Kidney tubule cell (primary cell): ENCODE results near the gene SCNN1B.
"Not testable (repeated sequence)": the region's sequence is repeated elsewhere in the genome, so short reads cannot be mapped to it uniquely, and the experiment has no call there.

ENCODE experiments used
- DNase-seq: peaks from one replicate; pipeline ENCODE4 v3.0.0-alpha.2; 2018; ENCODE audit warnings: low spot score

Gene SCNN1B

DNA sequence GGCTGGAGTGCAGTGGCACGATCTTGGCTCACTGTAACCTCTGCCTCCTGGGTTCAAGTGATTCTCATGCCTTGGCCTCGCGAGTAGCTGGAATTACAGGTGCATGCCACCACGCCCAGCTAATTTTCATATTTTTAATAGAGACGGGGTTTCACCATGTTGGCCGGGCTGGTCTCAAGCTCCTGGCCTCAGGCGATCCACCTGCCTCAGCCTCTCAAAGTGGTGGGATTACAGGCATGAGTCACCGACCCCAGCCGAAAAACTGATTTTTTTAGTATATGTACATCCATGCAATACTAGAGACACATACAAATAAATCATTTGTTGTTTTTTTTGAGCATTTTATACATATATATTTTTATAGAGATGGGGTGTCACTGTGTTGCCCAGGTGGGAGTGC lies 79.6 kb downstream of the SCNN1B start:
- not testable (repeated sequence) for DNase-seq

DNA sequence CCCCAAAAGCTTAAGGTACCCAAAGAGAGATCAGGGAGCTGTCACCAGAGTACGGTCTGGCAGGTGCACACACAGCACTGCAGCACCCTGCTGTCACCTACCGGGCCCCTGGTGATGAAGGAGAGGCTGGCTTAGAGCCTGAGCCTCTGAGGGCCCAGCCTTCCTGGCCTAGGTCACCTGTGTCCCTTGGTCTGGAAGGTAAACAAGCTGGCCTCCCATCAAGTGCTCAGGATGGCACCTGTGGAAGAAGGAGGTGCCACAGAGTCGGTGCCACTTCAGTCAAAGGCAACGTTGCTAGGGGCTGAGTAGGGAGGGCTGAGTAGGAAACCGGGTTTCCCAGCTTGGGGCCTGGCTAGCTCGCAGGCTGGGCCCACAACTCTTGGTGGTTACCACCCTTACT lies 80.2 kb downstream of the SCNN1B start:
- no peak for DNase-seq

DNA sequence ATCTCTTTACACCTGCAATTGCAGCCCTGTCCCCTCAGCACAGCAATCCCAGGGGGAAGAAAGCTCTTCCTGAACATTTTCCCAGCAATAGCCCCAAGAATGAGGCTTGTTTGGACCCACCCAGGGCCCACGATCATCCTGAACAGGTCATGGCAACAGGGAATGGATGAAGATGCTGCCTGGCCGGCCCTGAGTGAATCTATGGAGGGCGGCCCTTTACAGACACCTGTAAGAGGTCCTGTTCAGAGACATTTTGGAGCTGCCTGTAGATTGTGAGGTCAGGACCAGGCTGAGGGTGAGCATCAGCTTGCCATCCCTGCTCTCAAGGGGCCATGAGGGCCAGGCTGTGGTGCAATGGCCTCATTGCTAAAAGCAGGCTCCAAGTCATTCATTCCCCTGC lies 81.8 kb downstream of the SCNN1B start:
- DNase-seq: no peak

DNA sequence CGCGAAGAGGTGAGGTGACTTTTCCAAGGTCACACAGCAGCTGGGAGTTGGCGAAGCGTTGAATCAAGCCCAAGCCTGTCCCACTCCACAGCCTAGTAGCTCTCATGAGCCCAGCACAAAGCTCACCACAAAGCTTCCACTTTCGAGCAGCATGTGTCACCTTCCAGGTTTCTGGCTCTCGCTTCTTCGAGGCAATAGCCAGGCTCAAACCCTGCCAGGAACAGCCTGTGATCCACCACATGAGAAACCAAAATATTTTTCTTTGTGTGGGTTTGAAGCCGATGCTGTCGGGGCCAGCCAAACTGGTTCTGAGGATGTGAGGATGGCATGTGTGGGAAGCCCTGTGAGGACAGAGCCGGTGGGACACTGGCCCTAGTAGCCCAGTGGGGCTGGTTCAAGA lies 82.8 kb downstream of the SCNN1B start:
- no peak for DNase-seq

DNA sequence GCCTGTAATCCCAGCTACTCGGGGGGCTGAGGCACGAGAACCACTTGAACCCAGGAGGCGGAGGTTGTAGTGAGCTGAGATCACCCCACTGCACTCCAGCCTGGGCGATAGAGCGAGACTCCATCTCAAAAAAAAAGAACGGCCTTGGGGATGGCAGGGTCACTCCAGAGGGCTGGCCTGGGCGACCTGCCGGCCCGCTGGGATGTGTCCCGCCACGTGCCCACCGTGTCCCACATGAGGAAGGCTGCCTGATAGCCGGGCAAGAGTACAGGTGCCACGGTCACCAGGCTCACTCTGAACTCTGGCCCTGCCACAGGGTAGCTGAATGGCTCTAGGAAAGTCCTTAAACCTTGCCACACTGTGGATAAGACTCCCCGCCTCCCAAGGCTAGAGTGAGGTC lies 83.3 kb downstream of the SCNN1B start:
- no peak for DNase-seq

DNA sequence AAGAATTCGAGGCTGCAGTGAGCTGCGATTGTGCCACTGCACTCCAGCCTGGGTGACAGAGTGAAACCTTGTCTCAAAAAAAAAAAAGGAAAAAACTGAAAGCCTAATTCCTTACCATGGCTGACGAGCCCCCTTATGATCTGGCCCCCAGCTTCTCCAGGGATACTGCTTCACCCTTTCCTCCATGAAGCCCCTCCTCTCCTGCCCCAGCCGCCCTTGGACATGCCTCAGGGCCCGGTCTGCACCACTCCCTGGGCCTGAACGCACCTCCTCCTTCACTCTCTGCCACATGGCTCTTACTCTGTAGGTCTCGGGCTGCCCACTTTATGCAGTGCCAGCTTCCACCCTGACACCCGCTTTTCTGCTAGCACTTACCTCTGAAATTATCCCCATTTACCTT lies 85.6 kb downstream of the SCNN1B start:
- no peak for DNase-seq

DNA sequence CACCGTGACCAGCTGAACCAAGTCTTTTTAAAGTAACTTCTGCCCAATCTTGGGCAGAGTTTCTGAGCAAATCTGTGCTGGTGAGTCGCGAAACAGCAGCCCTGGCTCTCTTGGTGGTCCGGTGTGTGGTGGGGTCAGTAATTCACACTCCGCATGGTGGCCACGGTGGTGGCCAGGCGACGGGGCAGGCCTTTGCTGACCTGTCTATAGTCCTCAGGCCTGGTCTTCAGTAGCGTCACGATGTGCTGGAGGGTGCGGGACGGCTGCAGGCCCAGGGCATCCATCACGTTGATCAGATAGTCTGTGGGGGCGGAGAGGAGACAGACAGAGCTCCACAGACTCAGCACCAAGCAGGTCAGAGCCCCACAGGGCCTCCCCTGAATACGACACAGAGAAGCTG lies 86.7 kb downstream of the SCNN1B start:
- DNase-seq: no peak

DNA sequence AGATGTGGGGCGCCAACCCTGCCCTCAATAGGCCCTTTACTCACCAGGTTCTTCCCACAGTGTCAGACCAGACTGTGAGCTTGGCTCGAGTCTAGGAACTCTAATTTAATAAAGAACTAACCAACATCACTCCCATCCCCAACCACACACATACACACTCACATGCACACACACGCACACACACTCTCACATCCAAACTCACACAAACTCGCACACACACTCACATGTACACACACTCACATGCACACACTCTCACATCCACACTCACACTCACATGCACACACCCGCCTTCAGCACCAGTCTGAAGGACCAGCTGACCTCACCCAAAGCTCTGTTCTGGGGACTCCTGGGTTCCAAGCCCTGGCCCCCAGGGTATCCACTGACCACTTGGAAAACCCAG lies 87.1 kb downstream of the SCNN1B start:
- no peak for DNase-seq

DNA sequence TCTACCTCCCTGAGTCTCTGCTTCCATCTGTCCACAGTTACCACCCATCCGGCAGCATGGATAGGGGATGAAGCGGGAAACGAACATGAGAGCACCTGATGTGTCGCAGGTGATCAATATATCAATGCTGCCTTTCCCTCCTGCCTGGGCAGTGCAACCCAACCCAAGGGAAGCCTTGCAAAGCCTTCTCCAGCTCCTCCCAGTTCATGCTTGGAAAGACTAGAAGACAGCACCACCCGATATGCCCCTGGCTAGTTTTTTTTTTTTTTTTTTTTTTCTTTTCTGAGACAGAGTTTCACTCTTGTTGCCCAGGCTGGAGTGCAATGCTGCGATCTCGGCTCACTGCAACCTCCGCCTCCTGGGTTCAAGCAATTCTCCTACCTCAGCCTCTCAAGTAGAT lies 87.8 kb downstream of the SCNN1B start:
- DNase-seq: not testable (repeated sequence)

DNA sequence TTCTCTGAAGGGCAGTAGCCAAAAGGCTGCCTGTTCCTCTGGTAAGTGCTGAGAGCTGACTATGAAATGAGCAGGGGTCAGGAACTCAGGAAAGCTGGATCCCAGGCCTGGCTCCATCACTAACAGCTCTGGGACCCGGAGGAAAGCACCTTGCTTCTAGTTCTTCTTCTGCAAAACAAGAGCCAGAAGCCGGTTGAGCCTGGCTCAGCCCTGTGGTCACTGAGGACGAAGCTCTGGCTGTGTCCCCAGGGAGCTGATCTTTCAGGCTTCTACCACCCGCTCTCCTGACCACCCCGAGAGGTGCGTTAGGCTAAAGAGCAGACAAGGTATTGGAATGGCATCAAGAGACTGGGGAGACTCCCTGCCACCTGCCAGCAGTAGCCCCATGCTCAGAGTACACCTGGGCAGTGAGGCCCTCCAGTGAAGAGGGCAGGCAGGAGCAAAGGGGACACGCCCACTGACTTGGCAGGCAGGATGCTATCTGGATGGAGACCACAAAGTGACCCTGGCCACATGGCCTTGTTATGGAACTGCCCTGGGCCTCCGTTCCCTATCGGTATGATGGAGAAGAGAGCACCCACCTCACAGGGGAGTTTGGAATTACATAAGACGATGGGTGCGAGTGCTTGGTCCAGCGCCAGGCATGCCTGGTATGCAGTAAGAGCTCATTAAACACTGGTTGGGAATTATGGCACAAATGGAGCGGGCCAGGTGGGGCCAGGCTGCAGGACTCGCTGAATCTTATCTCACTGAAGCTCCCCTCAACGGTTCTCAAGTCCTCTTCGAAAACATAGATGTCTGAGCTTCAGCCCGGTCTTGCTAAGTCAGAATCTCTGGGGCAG lies 89.5 kb downstream of the SCNN1B start:
- DNase-seq: no peak

DNA sequence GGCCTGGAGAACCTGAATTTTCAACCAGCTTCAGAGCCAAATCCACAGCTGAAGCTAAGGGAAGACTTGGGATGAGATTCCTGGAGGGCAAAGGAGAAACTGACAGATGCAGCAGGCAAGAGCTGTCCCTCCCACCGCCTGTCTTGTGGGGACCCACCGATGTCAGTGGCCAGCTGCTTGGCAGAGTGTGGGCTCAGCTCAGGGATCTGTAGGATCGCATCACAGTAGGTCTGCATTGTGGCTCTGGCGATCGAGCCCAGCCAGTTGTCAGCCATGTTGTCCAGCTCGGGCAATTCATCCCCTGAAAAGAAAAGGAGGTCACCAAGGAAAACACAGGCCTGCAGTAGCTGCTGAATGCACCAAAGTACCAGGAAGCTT lies 90.1 kb downstream of the SCNN1B start:
- no peak for DNase-seq

DNA sequence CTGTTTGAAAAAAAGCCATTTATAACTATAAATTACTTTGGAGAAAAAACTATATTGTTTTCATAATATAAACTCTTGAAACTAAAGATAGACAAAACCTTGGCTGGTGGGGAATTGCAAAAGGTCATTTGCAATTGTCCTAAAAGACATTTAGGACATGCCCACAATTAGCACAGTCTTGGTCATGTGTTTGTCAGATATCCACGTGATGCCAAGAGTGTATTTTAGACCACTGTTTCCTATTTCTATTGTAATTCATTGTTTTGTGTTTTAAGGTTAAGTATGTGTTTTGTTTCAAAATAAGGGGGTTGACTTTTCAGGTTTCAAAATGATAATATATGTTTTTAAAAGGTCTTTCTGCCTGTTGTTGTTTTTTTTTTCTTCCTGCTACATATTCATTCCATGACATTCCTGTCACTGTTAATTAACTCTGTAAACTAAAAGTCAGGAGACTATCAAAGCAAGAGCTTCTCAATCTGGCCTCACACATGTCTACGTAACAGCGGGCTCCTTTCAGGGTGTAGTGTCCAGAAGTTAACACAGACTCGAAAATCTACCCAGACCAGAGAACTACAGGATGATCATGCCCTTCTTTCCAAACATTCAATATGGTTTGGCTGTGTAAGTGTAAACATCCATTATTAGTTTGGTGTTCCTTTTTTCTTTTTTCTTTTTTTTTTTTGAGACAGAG lies 92.2 kb downstream of the SCNN1B start:
- no peak for DNase-seq

DNA sequence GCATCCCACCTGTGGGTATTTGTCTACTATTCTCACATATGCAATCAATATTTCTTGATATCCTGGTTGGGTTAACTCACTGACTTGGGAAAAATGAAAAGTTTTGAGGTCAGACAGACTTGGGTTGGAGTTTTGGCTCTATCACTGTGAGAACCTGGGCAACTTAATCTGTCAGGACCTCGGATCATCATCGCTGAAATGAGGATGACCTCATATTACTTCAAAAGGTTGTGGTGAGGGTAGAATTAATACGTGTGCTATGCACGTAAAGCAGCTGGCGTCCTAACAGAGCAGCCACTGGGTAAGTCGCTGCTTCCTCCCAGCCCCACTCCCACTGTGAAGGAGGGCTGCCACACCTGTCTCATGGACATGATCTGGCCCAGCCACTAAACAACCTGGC lies 93.6 kb downstream of the SCNN1B start:
- DNase-seq: no peak

DNA sequence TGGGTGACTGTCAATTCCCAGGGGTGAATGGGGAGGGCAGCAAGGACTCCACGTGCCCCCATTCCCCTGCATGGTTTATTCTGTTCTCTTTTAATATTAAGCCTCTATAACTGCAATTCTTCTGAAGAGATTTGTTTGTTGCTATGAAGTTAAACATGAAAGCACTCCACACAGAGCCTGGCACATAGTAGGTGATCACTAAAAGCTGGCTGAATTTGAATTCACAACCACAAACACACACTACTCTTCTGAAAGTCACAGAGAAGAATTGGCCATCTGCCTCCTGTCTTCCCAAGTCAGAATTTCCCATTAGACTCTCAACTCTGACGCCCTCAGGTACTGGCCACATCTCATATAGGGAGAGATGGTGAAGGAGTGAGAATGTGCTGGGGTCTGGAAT lies 95.4 kb downstream of the SCNN1B start:
- DNase-seq: no peak

DNA sequence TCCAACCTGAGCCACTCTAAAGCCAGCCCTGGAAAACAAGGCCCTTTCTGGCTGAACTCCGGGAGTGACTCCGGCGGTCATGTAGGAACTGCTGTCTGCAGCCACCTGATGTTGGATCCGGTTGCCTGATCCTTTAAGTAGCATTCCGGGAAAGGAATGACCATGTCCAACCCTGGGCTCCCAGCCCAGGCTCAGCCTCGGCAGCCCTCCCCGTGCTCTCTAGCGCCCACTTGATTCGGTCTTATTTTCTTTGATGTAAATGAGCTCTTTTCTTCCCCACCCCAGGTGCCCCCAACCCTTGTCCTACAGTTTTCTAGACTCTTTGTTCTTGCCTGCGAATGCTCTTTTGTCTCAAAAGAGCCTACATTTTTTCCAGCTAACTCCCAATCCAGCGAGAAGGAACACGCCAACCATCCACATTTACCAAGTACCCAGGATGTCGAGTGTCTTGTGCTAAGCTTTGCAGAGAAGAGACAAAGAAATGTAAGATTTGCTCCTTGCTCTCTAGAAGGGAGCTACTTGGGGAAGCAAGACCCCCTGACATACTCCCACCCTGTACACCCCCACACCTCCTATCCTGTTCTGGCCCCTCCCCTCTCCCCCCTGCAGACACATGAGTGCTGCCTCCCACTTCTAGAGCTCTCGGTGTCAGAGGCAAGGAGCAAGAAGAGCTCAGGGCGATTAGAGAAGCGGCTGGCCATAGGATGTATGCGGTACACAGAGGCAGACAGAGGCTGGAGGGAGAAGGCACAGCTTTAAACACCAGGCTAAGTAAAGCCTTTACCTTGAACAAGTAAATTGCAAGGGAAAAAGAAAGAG lies 97.1 kb downstream of the SCNN1B start:
- no peak for DNase-seq

DNA sequence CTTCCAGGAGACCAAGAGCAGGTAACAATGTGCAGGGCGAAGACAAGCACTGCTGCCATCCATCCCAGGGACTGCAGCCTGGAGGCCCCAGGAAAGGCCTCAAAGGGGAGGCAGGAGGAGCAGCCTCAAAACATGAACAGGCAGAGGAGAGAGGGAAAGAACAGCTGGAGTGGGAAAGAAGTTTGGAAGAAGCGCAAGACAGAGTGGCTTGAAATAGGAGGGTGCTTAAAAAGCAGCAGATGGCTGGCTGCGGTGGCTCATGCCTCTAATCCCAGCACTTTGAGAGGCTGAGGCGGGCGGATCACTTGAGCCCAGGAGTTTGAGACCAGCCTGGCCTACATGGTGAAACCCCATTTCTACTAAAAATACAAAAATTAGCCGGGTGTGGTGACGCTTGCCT lies 98.3 kb downstream of the SCNN1B start:
- DNase-seq: not testable (repeated sequence)

DNA sequence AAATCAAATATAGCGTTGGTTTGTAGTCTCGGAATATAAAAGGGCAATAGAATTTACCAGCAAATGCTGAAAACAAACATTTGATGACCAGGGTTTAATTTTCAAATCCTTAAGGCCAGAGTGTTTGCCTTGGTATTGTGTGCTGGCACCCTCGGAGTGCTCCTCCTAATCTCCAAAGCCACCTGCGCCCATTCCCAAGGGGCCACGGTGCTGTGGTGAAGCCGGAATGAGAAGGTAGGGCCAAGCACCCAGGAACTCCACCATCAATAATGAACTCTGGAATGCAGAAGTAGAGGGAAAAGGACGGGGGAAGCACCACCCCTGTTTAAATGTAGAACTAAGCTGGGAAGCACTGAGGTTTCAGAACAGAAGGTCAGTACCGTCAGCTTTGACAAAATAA lies 99.0 kb downstream of the SCNN1B start:
- no peak for DNase-seq

DNA sequence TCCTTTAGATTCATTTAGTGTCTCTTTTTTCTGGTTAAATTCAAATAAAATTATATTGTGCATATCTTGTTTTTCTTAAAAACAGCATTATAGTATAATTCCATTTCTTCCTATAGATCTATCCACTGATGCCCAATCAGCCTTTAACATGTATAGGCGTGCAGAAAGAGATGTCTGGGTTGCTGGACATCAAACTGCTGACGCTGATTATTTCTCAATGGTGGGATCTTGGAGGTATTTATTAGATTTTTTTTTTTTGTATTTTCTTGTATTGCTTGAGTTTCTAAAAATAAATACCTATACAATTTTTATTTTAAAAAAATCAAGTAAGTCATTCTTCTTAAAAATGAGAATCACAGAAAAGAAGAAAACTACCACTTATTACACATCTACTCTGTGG lies 100.0 kb downstream of the SCNN1B start:
- DNase-seq: no peak

DNA sequence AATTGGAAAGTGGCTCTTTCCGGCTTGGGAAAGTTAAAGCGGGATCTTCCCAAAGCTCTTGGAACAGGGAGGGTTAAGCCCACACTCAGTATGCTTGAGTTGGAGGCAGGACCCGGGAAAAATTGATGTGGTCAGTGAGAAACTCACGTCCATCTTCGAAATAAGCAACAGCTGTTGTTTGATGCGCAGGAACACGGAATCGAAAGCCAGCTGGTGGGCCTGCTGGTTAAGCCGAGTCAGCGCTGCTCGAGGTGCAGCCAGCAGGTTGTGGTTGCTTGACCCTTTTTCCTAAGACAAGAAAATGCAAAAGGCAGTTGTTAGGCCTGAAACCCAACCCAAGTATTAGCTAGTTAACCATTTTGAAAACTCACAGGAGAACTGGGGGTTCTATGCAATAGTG lies 101.4 kb downstream of the SCNN1B start:
- no peak for DNase-seq

DNA sequence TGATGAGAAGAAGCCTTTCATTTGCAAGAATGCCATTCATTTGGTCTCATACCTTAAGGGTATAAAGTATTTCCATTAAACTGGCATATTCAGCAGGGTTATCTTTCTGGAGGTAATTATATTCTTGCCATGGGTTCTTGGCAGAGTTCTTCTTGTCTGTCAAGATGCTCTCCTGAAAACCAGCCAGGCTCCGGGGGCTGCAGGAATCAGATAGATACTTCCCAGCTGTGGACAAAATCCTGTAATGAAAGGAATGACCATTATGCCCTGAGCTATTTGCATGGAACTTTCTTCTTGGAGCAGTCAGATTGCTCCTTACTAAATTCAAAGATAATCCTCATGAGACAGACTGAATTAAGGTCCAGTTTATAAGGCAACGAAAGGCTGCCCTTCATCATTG lies 103.9 kb downstream of the SCNN1B start:
- no peak for DNase-seq

DNA sequence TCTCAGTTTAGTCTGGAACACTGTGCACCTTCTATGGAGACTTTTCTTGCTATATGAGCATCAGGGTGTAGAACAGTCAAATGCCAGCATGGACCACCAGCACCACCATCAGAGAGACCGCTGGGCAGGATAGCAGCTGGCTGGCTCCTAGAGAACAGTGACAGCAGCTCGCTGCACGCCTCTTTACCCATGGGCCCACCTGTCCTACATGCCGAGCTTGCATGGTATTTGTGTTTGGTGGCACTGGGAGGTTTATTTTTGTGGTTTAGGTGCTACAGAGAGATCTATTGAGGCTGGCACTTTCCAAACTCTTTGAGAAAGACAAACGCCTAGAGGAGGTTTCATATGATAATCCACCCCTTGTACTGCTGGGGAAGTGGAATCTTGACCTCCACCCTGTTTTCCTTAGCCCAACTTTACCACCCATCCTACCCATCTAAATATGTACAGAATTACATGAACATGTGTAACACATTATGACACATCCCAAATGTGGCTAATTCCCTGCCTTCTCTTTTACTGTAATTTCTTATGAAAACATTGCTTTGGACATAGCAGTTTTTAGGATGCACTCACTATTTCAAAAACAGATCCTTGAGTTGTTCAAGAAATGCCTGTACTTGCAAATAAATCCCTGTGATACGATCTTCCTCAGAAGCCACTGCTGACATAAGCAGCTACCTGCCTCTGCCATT lies 104.6 kb downstream of the SCNN1B start:
- DNase-seq: no peak

DNA sequence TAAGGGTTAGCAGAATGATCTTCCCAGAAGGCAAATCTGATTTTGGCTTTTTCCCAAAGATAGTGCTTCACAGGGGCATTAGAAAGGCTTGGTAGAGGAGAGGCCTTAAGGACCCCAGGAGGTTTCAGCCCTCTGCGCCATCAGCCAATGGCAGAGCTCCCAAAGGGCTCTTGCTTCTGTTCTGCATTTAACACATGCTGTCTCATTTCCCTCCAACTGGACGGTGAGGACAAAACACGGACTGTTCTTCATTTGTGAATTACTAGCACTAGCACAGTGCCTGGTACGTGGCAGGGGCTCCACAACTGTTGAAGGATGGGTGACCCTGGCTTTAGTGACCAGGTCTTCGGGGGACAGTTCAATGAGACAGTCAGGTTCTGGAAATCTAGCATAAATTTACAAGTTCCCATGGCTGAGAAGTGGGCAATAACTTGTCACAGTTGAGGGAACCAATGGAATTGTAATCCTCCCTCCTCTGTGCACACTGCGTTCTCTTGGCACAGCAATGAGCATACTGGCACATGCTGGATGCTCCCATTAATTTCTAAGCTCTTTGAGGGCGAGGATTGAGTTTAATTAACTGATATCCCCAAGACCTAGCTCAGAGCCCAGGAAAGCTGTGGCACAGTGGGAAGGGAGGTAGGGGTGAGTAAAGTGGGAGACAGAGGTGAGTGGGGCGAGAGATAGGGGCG lies 105.5 kb downstream of the SCNN1B start:
- no peak for DNase-seq
